Iris pigment epithelial cell (primary cell): Measurements from ENCODE around the gene PATE1.
A peak's percentile ranks its signal among the peaks of the same experiment; 100 is the strongest.
"Not testable (repeated sequence)": the region's sequence is repeated elsewhere in the genome, so short reads cannot be mapped to it uniquely, and the experiment has no call there.

ENCODE experiments used
- DNase-seq: peaks from one replicate; pipeline ENCODE4 v3.0.0-alpha.2; 2011; ENCODE audit warnings: low read depth

The PATE1 gene

GRCh38 chr11:125745979-125746378 is at the start of gene PATE1:
TSS of gene PATE1 (plus strand) at chr11:125746279. CDS start at chr11:125746305, 26 bp downstream.
- no peak for DNase-seq

- no peak for DNase-seq
These were observed 45.0 kb upstream of the PATE1 start for GRCh38 chr11:125701018-125701610.

- no peak for DNase-seq
These were observed 44.0 kb upstream of the PATE1 start for GRCh38 chr11:125701858-125702621.

- not testable (repeated sequence) for DNase-seq
These were observed 41.4 kb upstream of the PATE1 start for GRCh38 chr11:125704686-125705085.

- no peak for DNase-seq
These were observed 25.3 kb upstream of the PATE1 start for GRCh38 chr11:125720781-125721180.

GRCh38 chr11:125724125-125724524 is 22.0 kb upstream of the PATE1 start:
- peak; percentile 47 for DNase-seq

- no peak for DNase-seq
These were observed 17.1 kb upstream of the PATE1 start for GRCh38 chr11:125728969-125729368.

GRCh38 chr11:125740617-125741016 is 5.5 kb upstream of the PATE1 start:
- no peak for DNase-seq

GRCh38 chr11:125743681-125744080 is 2.4 kb upstream of the PATE1 start:
- no peak for DNase-seq

- DNase-seq: no peak
These were observed 4.5 kb downstream of the PATE1 start for GRCh38 chr11:125750629-125751028.

GRCh38 chr11:125756050-125756449 is 10.0 kb downstream of the PATE1 start:
- DNase-seq: no peak

GRCh38 chr11:125762445-125762844 is 16.4 kb downstream of the PATE1 start:
- DNase-seq: no peak

- no peak for DNase-seq
These were observed 17.4 kb downstream of the PATE1 start for GRCh38 chr11:125763483-125763882.

- no peak for DNase-seq
These were observed 20.2 kb downstream of the PATE1 start for GRCh38 chr11:125766251-125766650.

GRCh38 chr11:125768336-125769046 is 22.4 kb downstream of the PATE1 start:
- no peak for DNase-seq

- no peak for DNase-seq
These were observed 24.5 kb downstream of the PATE1 start for GRCh38 chr11:125770583-125770982.

- peak; percentile 90 for DNase-seq
These were observed 26.9 kb downstream of the PATE1 start for GRCh38 chr11:125772834-125773505.

GRCh38 chr11:125773516-125773915 is 27.4 kb downstream of the PATE1 start:
- DNase-seq: peak; percentile 74

- DNase-seq: peak; percentile 75
These were observed 31.2 kb downstream of the PATE1 start for GRCh38 chr11:125777309-125777708.

- DNase-seq: no peak
These were observed 32.6 kb downstream of the PATE1 start, which contains the start of gene PATE2 for GRCh38 chr11:125778728-125779127. TSS of gene PATE2 (minus strand) at chr11:125778828. CDS start at chr11:125778773, 55 bp downstream.

GRCh38 chr11:125784678-125785077 is 38.6 kb downstream of the PATE1 start:
- no peak for DNase-seq

- no peak for DNase-seq
These were observed 41.7 kb downstream of the PATE1 start, which contains the start of gene PATE3 for GRCh38 chr11:125787827-125788226. TSS of gene PATE3 (plus strand) at chr11:125788127. CDS start at chr11:125788152, 25 bp downstream.
